ENCODE results near the gene CDK13. TPM values are rescaled to one million over a fixed set of nuclear protein-coding genes. Genes with fewer than 3 reads are reported as not detected.

The CDK13 gene
- total RNA-seq, 2 donors from 2014 or later = 53.4 to 68.9 TPM

DNA sequence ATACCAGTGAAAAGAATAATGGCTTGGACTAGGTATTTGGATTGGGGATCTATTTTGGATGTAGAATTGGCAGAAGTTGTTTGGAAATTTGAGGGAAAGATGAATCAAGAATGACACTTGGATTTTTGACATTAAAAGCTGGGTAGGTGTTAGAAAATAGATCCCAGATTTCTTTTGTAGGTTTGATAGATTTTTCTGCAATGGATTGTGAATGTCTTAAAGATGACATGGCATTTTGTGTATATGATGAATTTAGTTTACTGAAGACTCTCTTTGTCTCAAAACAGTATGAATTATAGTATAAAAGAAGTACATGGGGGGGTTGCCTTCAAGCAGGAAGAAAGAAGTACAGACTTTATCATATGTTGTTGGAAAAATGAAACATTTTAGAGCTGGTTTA, 108.6 kb downstream of the CDK13 start:
- peaks cover 11% of the 10 kb centered on the region in 2 donors for H3K4me1 Mint-ChIP-seq (ENCODE audit: low read depth in 2 of 2)
- H3K27me3 Mint-ChIP-seq = no peaks in the 10 kb centered on the region
- peak overlapping the region; percentile 25 to 53 for H3K27ac Mint-ChIP-seq
- DNase-seq (ENCODE audit: low spot score) (no peak), ATAC-seq (no peak)
- no peaks in the 10 kb centered on the region for H3K9me3 Mint-ChIP-seq
- peaks cover 12% of the 10 kb centered on the region for H3K36me3 Mint-ChIP-seq
- no peak overlapping the region for H3K4me3 Mint-ChIP-seq

DNA sequence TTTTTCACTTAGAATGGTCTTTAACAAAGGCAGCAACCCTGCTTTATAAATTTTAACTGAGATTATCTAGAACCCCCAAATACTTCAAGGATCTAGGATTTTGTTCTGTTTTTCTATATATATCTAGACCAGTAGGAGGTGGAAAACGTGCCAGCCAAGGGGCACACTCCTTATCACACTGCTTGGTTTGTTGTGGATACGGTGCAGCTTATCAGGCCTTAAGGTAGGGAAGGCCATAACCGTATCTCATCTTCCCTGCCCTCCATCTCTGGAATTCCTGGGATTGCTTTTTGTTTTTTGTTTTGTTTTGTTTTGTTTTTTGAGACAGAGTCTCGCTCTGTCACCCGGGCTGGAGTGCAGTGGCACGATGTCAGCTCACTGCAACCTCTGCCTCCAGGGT, 109.0 kb downstream of the CDK13 start:
- H3K9me3 Mint-ChIP-seq = no peaks in the 10 kb centered on the region
- peaks cover 11% of the 10 kb centered on the region in 2 donors for H3K4me1 Mint-ChIP-seq (ENCODE audit: low read depth in 2 of 2)
- H3K4me3 Mint-ChIP-seq = no peak overlapping the region
- DNase-seq (ENCODE audit: low spot score) (no peak), ATAC-seq (no peak)
- no peaks in the 10 kb centered on the region for H3K27me3 Mint-ChIP-seq
- H3K27ac Mint-ChIP-seq = peak overlapping the region; percentile 25 to 53
- peaks cover 12% of the 10 kb centered on the region for H3K36me3 Mint-ChIP-seq

DNA sequence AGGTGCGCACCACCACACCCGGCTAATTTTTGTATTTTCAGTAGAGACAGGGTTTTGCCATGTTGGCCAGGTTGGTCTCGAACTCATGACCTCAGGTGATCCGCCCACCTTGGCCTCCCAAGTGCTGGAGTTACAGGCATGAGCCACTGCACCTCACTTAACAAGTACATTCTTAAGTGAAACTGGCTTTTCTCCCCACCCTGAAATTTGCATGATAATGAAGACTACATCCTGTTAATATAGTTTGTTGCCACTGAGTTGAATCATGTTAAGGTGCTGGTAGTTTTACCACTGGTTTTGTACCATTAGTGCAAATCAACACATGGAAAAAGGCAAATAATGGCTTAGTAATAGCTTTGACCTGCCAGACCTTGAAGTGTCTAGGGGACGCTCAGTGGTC, 122.2 kb downstream of the CDK13 start:
- Mint-ChIP-seq H3K27ac (no peak overlapping the region), H3K27me3 (no peaks in the 10 kb centered on the region), H3K9me3 (no peaks in the 10 kb centered on the region), H3K4me1 (ENCODE audit: low read depth in 2 of 2) (no peaks in the 10 kb centered on the region), H3K4me3 (no peak overlapping the region), H3K36me3 (no peaks in the 10 kb centered on the region)
- DNase-seq (ENCODE audit: low spot score) (no peak), ATAC-seq (no peak)

DNA sequence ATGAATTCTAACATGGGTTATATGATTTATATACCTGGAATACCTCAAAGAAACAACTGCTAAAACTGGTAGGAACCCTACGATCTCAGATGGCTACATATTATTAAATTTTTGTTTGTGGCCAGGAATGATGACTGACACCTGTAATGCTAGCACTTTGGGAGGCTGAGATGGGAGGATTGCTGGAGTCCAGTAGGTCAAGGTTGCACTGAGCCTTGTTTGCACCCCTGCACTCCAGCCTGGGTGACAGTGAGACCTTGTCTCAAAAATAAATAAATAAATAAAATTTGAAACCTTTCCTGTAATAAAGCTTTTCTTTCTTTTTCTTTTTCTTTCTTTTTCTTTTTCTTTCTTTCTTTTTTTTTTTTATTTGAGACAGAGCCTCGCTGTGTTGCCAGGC, 123.2 kb downstream of the CDK13 start:
- Mint-ChIP-seq H3K4me1 (ENCODE audit: low read depth in 2 of 2) (no peaks in the 10 kb centered on the region), H3K9me3 (no peaks in the 10 kb centered on the region), H3K27me3 (no peaks in the 10 kb centered on the region), H3K4me3 (no peak overlapping the region), H3K27ac (no peak overlapping the region), H3K36me3 (no peaks in the 10 kb centered on the region)
- ATAC-seq (no peak), DNase-seq (ENCODE audit: low spot score) (no peak)

DNA sequence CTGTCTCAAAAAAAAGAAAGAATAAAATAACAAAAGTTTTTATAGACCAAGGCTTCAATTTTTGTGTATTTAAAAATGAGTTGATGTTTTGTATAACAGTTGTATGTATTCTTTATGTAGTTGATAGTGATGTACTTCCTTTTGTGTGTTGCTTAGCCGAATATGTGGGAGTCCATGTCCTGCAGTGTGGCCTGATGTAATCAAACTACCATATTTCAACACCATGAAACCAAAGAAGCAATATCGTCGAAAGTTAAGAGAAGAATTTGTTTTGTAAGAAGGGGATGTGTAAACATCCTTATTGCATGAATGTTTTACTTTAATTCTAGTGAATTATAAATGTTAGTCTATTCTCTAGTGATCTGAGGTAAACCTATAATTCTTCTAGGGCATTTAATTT, 127.8 kb downstream of the CDK13 start:
- Mint-ChIP-seq H3K27me3 (no peaks in the 10 kb centered on the region), H3K27ac (no peak overlapping the region)

DNA sequence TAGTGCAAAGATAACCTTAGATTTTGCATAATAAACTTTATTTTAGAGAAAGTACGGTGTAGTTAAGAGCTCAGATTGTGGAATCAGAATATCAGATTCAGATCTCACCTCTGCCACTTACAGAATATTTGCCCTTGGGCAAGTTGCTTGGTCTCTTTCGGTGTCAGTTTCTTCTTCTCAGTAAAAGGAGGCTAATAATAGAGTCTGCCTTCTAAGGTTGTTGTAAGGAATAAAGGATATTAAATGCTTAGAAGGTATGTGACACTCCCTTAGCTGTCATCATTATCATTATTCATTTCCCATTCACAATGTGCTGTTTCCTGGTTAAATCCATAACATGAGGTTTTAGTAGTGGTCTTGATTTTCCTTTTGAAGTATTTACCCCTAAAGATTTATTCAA, 142.1 kb downstream of the CDK13 start:
- H3K4me3 Mint-ChIP-seq = no peak overlapping the region
- H3K27ac Mint-ChIP-seq = no peak overlapping the region
- H3K27me3 Mint-ChIP-seq = no peaks in the 10 kb centered on the region
- H3K9me3 Mint-ChIP-seq = no peaks in the 10 kb centered on the region
- DNase-seq (ENCODE audit: low spot score) (no peak), ATAC-seq (no peak)
- H3K4me1 Mint-ChIP-seq (ENCODE audit: low read depth in 2 of 2) = peaks cover 0 to 7% of the 10 kb centered on the region in 2 donors
- H3K36me3 Mint-ChIP-seq = peaks cover 15% of the 10 kb centered on the region

More for the DNA sequence above, 127.8 kb downstream of the CDK13 start:
- Mint-ChIP-seq H3K36me3 (no peaks in the 10 kb centered on the region), H3K4me3 (no peak overlapping the region), H3K9me3 (no peaks in the 10 kb centered on the region), H3K4me1 (ENCODE audit: low read depth in 2 of 2) (no peaks in the 10 kb centered on the region)
- DNase-seq (ENCODE audit: low spot score) (no peak), ATAC-seq (no peak)

DNA sequence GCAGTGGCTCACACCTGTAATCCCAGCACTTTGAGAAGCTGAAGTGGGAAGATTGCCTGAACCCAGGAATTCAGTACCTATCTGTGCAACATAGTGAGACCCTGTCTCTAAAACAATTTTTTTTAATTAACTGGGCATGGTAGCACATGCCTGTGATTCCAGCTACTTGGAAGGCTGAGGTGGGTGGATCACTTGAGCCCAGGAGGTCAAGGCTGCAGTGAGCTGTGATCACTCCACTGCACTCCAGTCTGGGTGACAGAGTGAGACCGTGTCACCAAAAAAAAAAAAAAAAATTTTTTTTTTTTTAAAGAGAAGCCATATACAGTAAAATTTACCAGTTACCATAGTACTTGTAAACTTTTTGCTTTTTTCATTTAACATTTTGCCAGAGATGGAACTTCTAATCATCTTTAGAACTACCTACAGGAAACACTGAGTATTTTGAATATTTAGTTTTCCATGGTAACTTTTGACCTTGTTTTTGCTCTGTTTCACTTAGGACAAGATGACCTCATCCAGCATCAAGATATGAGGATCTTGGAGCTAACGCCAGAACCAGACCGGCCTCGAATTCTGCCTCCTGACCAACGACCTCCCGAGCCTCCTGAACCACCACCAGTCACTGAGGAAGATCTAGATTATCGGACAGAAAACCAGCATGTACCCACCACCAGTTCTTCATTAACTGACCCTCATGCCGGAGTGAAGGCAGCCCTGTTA, 143.7 kb downstream of the CDK13 start:
- DNase-seq (ENCODE audit: low spot score) = no peak
- Mint-ChIP-seq H3K27ac (no peak overlapping the region), H3K9me3 (no peaks in the 10 kb centered on the region), H3K4me1 (ENCODE audit: low read depth in 2 of 2) (peaks cover 0 to 7% of the 10 kb centered on the region in 2 donors), H3K36me3 (peaks cover 19% of the 10 kb centered on the region), H3K27me3 (no peaks in the 10 kb centered on the region), H3K4me3 (no peak overlapping the region)
- no peak for ATAC-seq

DNA sequence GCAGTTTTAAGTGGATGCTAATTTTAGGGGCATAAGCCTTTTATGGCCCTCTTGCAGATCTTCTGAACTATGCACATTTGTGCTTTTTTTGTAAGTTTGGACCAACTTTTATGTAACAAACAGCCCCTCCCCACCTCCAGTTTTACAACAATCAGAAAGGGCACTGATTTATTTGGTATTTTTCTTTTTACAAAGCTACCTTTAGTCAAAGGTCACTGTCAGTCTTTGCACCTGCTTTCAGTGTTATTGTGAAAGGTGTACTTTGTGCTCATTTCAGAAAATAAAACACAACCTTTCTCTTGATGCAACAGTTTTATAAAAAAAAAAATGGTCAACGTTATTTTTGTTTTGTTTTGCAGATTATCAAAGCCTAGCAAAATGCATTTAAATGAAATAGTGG, 145.2 kb downstream of the CDK13 start:
- Mint-ChIP-seq H3K9me3 (no peaks in the 10 kb centered on the region), H3K4me3 (no peak overlapping the region), H3K27me3 (no peaks in the 10 kb centered on the region), H3K4me1 (ENCODE audit: low read depth in 2 of 2) (peaks cover 0 to 4% of the 10 kb centered on the region in 2 donors), H3K27ac (no peak overlapping the region), H3K36me3 (peaks cover 14% of the 10 kb centered on the region)
- ATAC-seq (no peak), DNase-seq (ENCODE audit: low spot score) (no peak)

DNA sequence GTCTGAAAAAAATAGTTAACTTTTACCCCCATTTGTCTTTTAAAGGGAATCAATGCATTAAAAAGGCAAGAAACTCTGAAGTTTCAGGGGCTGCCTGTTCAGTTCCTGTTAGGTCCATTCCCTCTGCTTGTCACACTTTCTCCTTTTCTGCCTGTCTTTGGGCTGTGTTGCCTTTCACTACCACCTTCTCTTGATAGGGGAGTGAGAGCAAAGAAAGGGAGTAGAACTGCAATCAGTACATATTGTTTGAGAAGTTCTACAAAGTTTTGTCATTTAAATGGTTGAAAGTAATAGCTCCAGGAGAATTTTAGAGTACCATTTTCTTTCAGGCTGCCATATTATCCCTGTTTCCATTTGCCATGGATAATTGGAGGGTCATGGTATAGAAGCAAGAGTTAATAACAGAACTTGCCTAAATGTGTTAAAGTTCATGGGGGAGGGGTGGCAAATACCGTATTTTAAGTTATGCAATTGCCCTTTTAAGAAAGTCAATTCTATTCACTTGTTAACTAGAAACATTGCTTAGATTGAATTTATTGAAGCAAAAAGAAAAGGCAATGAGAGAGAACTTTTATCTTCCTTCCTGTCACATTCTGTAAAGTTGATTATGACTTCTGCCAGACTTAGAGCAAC, 145.8 kb downstream of the CDK13 start:
- DNase-seq (ENCODE audit: low spot score) = no peak
- ATAC-seq = no peak
- no peak overlapping the region for H3K4me3 Mint-ChIP-seq
- peaks cover 0 to 4% of the 10 kb centered on the region in 2 donors for H3K4me1 Mint-ChIP-seq (ENCODE audit: low read depth in 2 of 2)
- no peak overlapping the region for H3K27ac Mint-ChIP-seq
- no peaks in the 10 kb centered on the region for H3K9me3 Mint-ChIP-seq
- no peaks in the 10 kb centered on the region for H3K27me3 Mint-ChIP-seq
- H3K36me3 Mint-ChIP-seq = peaks cover 14% of the 10 kb centered on the region

DNA sequence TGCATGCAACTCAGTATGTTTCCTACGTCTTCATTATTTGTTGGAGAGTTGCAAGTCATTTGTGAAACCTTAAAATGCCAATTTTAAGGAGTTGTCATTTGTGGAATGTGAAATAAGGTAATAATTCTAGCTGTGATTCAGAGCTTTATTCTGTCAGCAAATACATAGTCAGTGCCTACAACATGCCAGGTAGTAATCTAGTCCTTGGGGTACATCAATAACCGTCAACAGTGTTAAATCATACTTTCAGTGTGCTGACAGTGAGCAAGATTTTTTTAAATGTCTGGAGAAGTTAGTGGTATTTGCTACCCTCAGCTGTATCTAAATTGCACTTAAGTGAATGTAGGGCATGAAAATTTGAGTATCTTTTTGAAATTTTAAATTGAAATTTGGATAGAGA, 147.7 kb downstream of the CDK13 start:
- ATAC-seq (no peak), DNase-seq (ENCODE audit: low spot score) (no peak)
- Mint-ChIP-seq H3K36me3 (peaks cover 14% of the 10 kb centered on the region), H3K4me3 (no peak overlapping the region), H3K9me3 (no peaks in the 10 kb centered on the region), H3K27me3 (no peaks in the 10 kb centered on the region), H3K27ac (no peak overlapping the region), H3K4me1 (ENCODE audit: low read depth in 2 of 2) (peaks cover 0 to 4% of the 10 kb centered on the region in 2 donors)

DNA sequence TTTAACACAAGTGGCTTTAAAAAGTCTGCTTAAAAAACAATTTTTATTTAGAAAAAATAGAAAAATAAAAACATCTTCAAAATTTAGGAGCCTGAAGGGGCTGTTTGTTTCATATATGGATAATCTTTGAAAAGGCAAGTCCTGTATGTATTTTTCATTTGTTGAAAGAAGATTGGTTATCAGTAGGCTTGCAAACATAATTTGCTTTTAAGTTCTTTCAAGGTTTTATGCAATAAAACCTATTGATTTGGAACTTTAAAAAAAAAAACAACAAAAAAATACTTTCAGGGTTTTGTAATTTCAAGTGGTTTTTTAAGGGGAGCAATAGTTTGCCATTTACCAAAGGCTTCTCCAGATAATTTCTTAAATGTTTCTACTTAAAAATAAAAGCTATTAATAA, 148.8 kb downstream of the CDK13 start:
- Mint-ChIP-seq H3K9me3 (no peaks in the 10 kb centered on the region), H3K27ac (no peak overlapping the region), H3K36me3 (peaks cover 16% of the 10 kb centered on the region), H3K4me3 (no peak overlapping the region), H3K4me1 (ENCODE audit: low read depth in 2 of 2) (peaks cover 0 to 4% of the 10 kb centered on the region in 2 donors), H3K27me3 (no peaks in the 10 kb centered on the region)
- DNase-seq (ENCODE audit: low spot score) (no peak), ATAC-seq (no peak)

DNA sequence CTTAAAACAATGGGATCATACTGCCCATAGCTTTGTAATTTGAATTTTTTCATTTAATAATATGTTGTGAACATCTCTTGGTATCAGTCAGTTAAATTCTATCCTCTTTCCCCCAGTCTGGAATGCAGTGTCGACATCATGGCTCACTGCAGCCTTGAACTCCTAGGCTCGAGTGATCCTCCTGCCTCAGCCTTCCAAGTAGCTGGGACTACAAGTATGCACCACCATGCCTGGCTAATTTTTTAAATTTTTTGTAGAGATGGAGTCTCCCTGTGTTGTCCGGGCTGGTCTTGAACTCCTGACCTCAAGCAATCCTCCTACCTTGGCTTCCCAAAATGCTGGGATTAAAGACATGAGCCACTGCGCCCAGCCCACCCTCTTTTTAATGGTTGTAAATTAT, 149.8 kb downstream of the CDK13 start:
- Mint-ChIP-seq H3K36me3 (peaks cover 8% of the 10 kb centered on the region), H3K27me3 (no peaks in the 10 kb centered on the region), H3K4me1 (ENCODE audit: low read depth in 2 of 2) (no peaks in the 10 kb centered on the region), H3K27ac (no peak overlapping the region), H3K4me3 (no peak overlapping the region), H3K9me3 (no peaks in the 10 kb centered on the region)
- ATAC-seq (no peak), DNase-seq (ENCODE audit: low spot score) (no peak)

DNA sequence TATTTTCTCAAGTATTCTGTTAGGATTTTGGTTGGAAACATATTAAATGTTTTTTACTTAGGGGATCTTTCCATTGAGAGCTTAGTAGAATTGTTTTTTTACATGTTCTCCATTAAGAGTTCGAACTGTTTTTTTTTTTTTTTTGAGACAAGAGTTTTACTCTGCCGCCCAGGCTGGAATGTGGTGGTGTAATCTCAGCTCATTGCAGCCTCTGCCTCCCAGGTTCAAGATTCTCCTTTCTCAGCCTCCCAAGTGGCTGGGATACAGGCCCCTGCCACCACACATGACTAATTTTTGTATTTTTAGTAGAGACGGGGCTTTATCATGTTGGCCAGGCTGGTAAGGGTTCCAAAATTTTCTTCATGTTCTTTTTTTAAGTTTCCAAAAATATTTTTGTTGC, 151.1 kb downstream of the CDK13 start:
- no peaks in the 10 kb centered on the region for H3K9me3 Mint-ChIP-seq
- H3K4me3 Mint-ChIP-seq = no peak overlapping the region
- no peaks in the 10 kb centered on the region for H3K4me1 Mint-ChIP-seq (ENCODE audit: low read depth in 2 of 2)
- ATAC-seq (no peak), DNase-seq (ENCODE audit: low spot score) (no peak)
- no peak overlapping the region for H3K27ac Mint-ChIP-seq
- no peaks in the 10 kb centered on the region for H3K27me3 Mint-ChIP-seq
- peaks cover 8% of the 10 kb centered on the region for H3K36me3 Mint-ChIP-seq

DNA sequence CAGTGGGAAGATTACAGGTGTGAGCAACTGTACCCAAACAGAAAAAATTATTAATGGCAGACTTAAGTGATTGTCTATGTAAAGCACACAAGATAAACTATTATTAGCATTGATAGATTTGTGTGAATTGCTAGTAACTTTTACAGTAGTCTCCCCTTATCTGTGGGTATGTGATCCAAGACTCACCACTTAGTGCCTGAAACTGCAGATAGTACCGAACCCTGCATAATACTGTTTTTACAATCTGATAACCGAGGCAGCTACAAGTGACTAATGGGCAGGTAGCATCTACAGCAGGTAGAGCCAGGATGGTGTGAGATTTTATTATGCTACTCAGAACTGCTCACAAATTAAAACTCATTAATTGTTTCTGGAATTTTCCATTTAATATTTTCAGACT, 152.8 kb downstream of the CDK13 start:
- Mint-ChIP-seq H3K27ac (no peak overlapping the region), H3K4me3 (no peak overlapping the region)
- no peak for ATAC-seq

More for the DNA sequence above, 152.8 kb downstream of the CDK13 start:
- Mint-ChIP-seq H3K27me3 (no peaks in the 10 kb centered on the region), H3K36me3 (peaks cover 4% of the 10 kb centered on the region), H3K9me3 (no peaks in the 10 kb centered on the region), H3K4me1 (ENCODE audit: low read depth in 2 of 2) (no peaks in the 10 kb centered on the region)
- no peak for DNase-seq (ENCODE audit: low spot score)
